Colonic mucosa (tissue), 4 donors: ENCODE measurements around the gene C1orf226. TPM values are rescaled to one million over a fixed set of nuclear protein-coding genes. Genes with fewer than 3 reads are reported as not detected.

Source experiments
- DNase-seq: peaks from one replicate; pipeline ENCODE4 v3.0.0-alpha.2; 2020
- H3K27ac ChIP-seq: fragments of 200-600 bp; one replicate; pipeline ENCODE4 v1.8.0; 2021
- H3K27me3 ChIP-seq: fragments of 200-600 bp; one replicate; pipeline ENCODE4 v1.8.0; 2021
- H3K36me3 ChIP-seq: fragments of 200-600 bp; one replicate; pipeline ENCODE4 v1.8.0; 2021
- H3K4me1 ChIP-seq: fragments of 200-600 bp; one replicate; pipeline ENCODE4 v1.8.0; 2021; ENCODE audit warnings: mild to moderate bottlenecking
- H3K4me3 ChIP-seq: fragments of 200-600 bp; one replicate; pipeline ENCODE4 v1.8.0; 2021
- H3K9ac ChIP-seq, 2 donors: one replicate each; pipeline ENCODE4 v1.7.0; 2013; ENCODE audit warnings: control low read depth in 2 of 2, low read depth in 2 of 2, low read length in 2 of 2
- H3K9me3 ChIP-seq: fragments of 200-600 bp; one replicate; pipeline ENCODE4 v1.8.0; 2021
- CTCF ChIP-seq: fragments of 200-600 bp; IDR thresholded peaks from one replicate; pipeline ENCODE4 v1.8.0; 2022; ENCODE audit warnings: antibody characterized with exemption, mild to moderate bottlenecking
- intact Hi-C: fragments of 100-400 bp; cut with DNase I; formaldehyde crosslinking; loops from one replicate; pipeline ENCODE4 v1.14.1; 2022
- total RNA-seq, 2 donors: library from RNA; stranded (reverse); fragmentation: NEBNext Ultra II Directional in 1 of 2; extraction: Animal tissue kit (Norgen Biotek cat#: 25700) in 1 of 2; gene quantifications; one replicate each; pipeline ENCODE4 v1.2.1, GENCODE V29; 2021
- donor health status: healthy.
- donor health status: DM: no; HTN: no; CAD: no.
- donor health status: DM: no; HTN: no; CAD: no.

C1orf226 gene
- total RNA-seq, 2 donors from 2014 or later: 26.9 to 54.0 TPM

GRCh38 chr1:162381941-162382750 is 618 bp downstream of the C1orf226 start:
- Histone ChIP-seq H3K27me3 (no peaks in the 10 kb centered on the region), H3K36me3 (no peaks in the 10 kb centered on the region), H3K4me3 (no peak overlapping the region), H3K4me1 (no peaks in the 10 kb centered on the region), H3K9ac (peak overlapping the region in 1 of 2 donors; percentile 70), H3K27ac (peak overlapping the region; percentile 94), H3K9me3 (no peaks in the 10 kb centered on the region)
- TF ChIP-seq CTCF: no peak
- no peak for DNase-seq
- intact Hi-C loops: loop anchor here (10.0 kb wide), 1 partner anchor 97 kb away; no protein-coding TSS in a partner anchor

GRCh38 chr1:162383091-162383490 is 1.6 kb downstream of the C1orf226 start:
- Histone ChIP-seq H3K9ac (no peak overlapping the region), H3K27ac (peak overlapping the region; percentile 94), H3K4me3 (no peak overlapping the region), H3K4me1 (no peaks in the 10 kb centered on the region), H3K27me3 (no peaks in the 10 kb centered on the region), H3K9me3 (no peaks in the 10 kb centered on the region), H3K36me3 (no peaks in the 10 kb centered on the region)
- intact Hi-C loops: loop anchor here (10.0 kb wide), 1 partner anchor 98 kb away; no protein-coding TSS in a partner anchor
- TF ChIP-seq CTCF: no peak
- no peak for DNase-seq

GRCh38 chr1:162383516-162383915 is 2.0 kb downstream of the C1orf226 start:
- no peak for DNase-seq
- Histone ChIP-seq H3K9ac (no peak overlapping the region), H3K4me3 (no peak overlapping the region), H3K4me1 (no peaks in the 10 kb centered on the region), H3K27ac (no peak overlapping the region), H3K27me3 (no peaks in the 10 kb centered on the region), H3K9me3 (no peaks in the 10 kb centered on the region), H3K36me3 (no peaks in the 10 kb centered on the region)
- intact Hi-C loops: loop anchor here (10.0 kb wide), 1 partner anchor 99 kb away; no protein-coding TSS in a partner anchor
- TF ChIP-seq CTCF: no peak

GRCh38 chr1:162384116-162384515 is 2.6 kb downstream of the C1orf226 start:
- no peaks in the 10 kb centered on the region for H3K4me1 ChIP-seq
- H3K27ac ChIP-seq: no peak overlapping the region
- H3K4me3 ChIP-seq: no peak overlapping the region
- H3K9me3 ChIP-seq: no peaks in the 10 kb centered on the region
- DNase-seq: no peak
- TF ChIP-seq CTCF: no peak
- no peaks in the 10 kb centered on the region for H3K27me3 ChIP-seq
- no peak overlapping the region for H3K9ac ChIP-seq
- intact Hi-C loops: loop anchor here (10.0 kb wide), 1 partner anchor 99 kb away; no protein-coding TSS in a partner anchor
- no peaks in the 10 kb centered on the region for H3K36me3 ChIP-seq

- H3K27ac ChIP-seq: no peak overlapping the region
- peak overlapping the region in 1 of 2 donors; percentile 12 for H3K9ac ChIP-seq
- H3K27me3 ChIP-seq: no peaks in the 10 kb centered on the region
- H3K9me3 ChIP-seq: no peaks in the 10 kb centered on the region
- intact Hi-C loops: loop anchor here (10.0 kb wide), 1 partner anchor 100 kb away; no protein-coding TSS in a partner anchor
- H3K4me3 ChIP-seq: no peak overlapping the region
- no peak for TF ChIP-seq CTCF
- H3K36me3 ChIP-seq: no peaks in the 10 kb centered on the region
- no peak for DNase-seq
- no peaks in the 10 kb centered on the region for H3K4me1 ChIP-seq
Observed at GRCh38 chr1:162384601-162385279, 3.2 kb downstream of the C1orf226 start.
